Mucosa of rectum (tissue), 2 donors: ENCODE measurements around the gene ST6GALNAC4.
"Not testable (repeated sequence)": the region's sequence is repeated elsewhere in the genome, so short reads cannot be mapped to it uniquely, and the experiment has no call there.

Source experiments
- H3K27ac ChIP-seq, 2 donors: one replicate each; pipeline ENCODE4 v1.7.0; 2013; ENCODE audit warnings: inconsistent platforms in 2 of 2, low read depth in 2 of 2, low read length in 2 of 2
- H3K27me3 ChIP-seq, 2 donors: one replicate each; pipeline ENCODE4 v1.7.0; 2013; ENCODE audit warnings: low read length in 2 of 2; ENCODE audit not compliant: control insufficient read depth in 2 of 2, insufficient read depth in 2 of 2
- H3K36me3 ChIP-seq, 2 donors: one replicate each; pipeline ENCODE4 v1.7.0; 2013; ENCODE audit warnings: low read length in 2 of 2; ENCODE audit not compliant: control insufficient read depth in 2 of 2, insufficient read depth in 2 of 2
- H3K4me1 ChIP-seq, 2 donors: one replicate each; pipeline ENCODE4 v1.7.0; 2013; ENCODE audit warnings: low read length in 2 of 2, mild to moderate bottlenecking in 1 of 2; ENCODE audit not compliant: control insufficient read depth in 2 of 2, insufficient read depth in 2 of 2
- H3K4me3 ChIP-seq, 2 donors: one replicate each; pipeline ENCODE4 v1.7.0; 2013; ENCODE audit warnings: low read length in 2 of 2
- H3K9ac ChIP-seq, 2 donors: one replicate each; pipeline ENCODE4 v1.7.0; 2013; ENCODE audit warnings: low read length in 2 of 2, low read depth in 1 of 2, mild to moderate bottlenecking in 1 of 2
- H3K9me3 ChIP-seq, 2 donors: one replicate each; pipeline ENCODE4 v1.7.0; 2013; ENCODE audit warnings: low read length in 2 of 2; ENCODE audit not compliant: control insufficient read depth in 2 of 2
- donor health status: healthy.
- donor health status: Normal muscosa, but diverticular disease.

Gene ST6GALNAC4

GRCh38 chr9:127892831-127893230 is 24.0 kb downstream of the ST6GALNAC4 start:
- Histone ChIP-seq H3K27me3 (no peaks in the 10 kb centered on the region), H3K36me3 (peaks cover 58 to 68% of the 10 kb centered on the region in 2 donors), H3K9ac (no peak overlapping the region), H3K4me1 (peaks cover 5 to 10% of the 10 kb centered on the region in 2 donors), H3K27ac (no peak overlapping the region), H3K4me3 (no peak overlapping the region), H3K9me3 (peaks cover 2 to 14% of the 10 kb centered on the region in 2 donors)

DNA sequence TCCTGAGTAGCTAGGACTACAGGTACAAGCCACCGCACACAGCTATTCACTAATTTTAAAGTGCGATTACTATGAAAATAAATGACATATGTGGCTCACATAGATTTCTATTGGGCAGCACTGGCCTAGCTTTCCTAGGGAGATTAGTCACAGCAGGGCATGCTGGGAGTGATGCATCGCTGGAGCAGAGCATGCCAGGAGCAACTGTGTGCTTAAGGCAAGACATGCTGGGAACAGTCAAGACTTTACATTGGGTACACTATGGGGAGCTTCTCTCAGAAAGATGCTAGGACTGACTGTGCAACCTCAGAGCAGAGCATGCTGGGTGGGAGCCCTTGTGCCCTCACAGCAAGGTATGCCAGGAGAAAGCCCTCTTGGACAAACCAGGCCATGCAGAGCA is 26.8 kb downstream of the ST6GALNAC4 start:
- H3K36me3 ChIP-seq = peaks cover 69% of the 10 kb centered on the region in 2 donors

GRCh38 chr9:127887792-127888191 is 29.0 kb downstream of the ST6GALNAC4 start:
- H3K9me3 ChIP-seq = no peaks in the 10 kb centered on the region
- no peak overlapping the region for H3K9ac ChIP-seq
- no peak overlapping the region for H3K27ac ChIP-seq
- H3K4me3 ChIP-seq = no peak overlapping the region
- H3K36me3 ChIP-seq = peaks cover 54 to 58% of the 10 kb centered on the region in 2 donors
- H3K4me1 ChIP-seq = peaks cover 0 to 2% of the 10 kb centered on the region in 2 donors
- H3K27me3 ChIP-seq = no peaks in the 10 kb centered on the region

More for the DNA sequence above, 26.8 kb downstream of the ST6GALNAC4 start:
- Histone ChIP-seq H3K4me1 (no peaks in the 10 kb centered on the region), H3K9ac (no peak overlapping the region), H3K9me3 (peaks cover 2 to 11% of the 10 kb centered on the region in 2 donors), H3K4me3 (no peak overlapping the region), H3K27me3 (no peaks in the 10 kb centered on the region), H3K27ac (no peak overlapping the region)

DNA sequence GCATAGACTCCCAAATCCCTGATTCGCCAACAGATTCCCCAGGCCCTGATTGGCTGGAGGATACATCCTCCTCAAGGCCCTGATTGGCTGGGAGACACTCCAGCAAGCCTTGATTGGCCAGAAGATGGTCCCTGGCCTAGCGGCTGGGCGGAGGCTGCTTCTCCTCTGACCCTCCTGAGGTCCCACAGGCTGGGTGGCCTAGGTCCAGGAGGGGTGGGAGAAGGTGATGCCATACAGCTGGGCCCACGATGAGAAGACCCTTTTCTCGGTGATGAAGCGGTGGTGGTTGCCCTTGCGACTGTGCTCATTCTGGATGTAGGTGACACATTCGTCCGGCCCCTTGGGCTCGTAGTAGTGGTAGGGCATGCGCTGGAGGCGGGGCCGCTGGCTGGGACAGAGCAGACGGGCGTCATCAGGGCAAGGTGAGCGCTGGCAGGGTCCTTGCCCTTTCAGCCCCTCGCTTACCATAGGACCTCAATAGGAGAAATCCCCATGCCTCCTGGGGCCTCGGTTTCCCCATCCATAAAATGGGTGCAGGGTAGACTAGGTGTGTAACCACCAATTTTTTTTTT is 30.4 kb downstream of the ST6GALNAC4 start:
- Histone ChIP-seq H3K36me3 (peaks cover 47 to 53% of the 10 kb centered on the region in 2 donors), H3K9me3 (no peaks in the 10 kb centered on the region), H3K27me3 (no peaks in the 10 kb centered on the region), H3K27ac (no peak overlapping the region), H3K9ac (no peak overlapping the region), H3K4me1 (peaks cover 3% of the 10 kb centered on the region in 2 donors), H3K4me3 (no peak overlapping the region)

DNA sequence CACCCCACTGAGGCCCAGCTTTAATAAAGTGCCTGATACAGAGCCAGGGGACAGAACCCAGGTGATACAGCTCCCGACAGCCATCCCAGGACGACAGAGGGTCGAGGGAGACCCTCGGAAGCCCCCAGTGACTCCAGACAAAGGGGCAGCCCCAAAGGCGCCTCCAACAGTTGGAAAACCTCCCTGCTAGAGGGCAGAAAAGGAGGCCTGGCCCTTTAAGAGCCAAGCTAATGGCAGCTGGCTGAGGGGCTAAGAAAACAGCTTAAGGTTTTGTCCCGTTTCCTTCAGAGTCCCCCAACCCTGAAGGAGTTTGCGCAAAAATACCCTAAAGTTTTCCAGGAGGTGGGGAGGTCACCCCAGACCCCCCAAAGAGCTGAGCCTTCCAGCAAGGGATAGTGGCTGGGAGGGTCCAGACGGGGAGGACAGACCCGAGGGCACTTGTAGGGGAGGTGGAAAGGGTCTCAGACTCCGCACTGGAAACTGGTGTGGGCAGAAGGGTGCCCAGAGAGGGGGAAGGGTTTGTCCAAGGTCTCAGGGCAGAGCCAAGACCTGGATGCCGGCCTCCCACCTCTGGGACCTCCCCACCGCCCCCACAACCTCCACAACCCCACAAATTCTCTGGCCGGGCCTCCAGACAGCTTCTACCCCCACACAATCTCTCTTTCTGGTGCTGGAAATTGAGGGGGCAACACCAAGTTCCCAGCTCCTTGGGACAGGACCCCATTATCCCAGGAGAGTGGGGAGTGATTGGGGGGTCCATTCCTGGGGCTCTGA is 31.1 kb downstream of the ST6GALNAC4 start:
- H3K9ac ChIP-seq = no peak overlapping the region
- no peaks in the 10 kb centered on the region for H3K9me3 ChIP-seq
- peaks cover 3% of the 10 kb centered on the region in 2 donors for H3K4me1 ChIP-seq
- H3K27me3 ChIP-seq = no peaks in the 10 kb centered on the region
- peaks cover 42 to 48% of the 10 kb centered on the region in 2 donors for H3K36me3 ChIP-seq
- no peak overlapping the region for H3K27ac ChIP-seq
- no peak overlapping the region for H3K4me3 ChIP-seq

GRCh38 chr9:127884976-127885490 is 31.8 kb downstream of the ST6GALNAC4 start:
- Histone ChIP-seq H3K4me1 (peaks cover 3% of the 10 kb centered on the region in 2 donors), H3K4me3 (no peak overlapping the region), H3K27ac (no peak overlapping the region), H3K27me3 (no peaks in the 10 kb centered on the region), H3K9me3 (no peaks in the 10 kb centered on the region), H3K36me3 (peaks cover 36 to 42% of the 10 kb centered on the region in 2 donors), H3K9ac (no peak overlapping the region)

- no peak overlapping the region for H3K4me3 ChIP-seq
- no peaks in the 10 kb centered on the region for H3K27me3 ChIP-seq
- no peak overlapping the region for H3K9ac ChIP-seq
- H3K9me3 ChIP-seq = no peaks in the 10 kb centered on the region
- H3K27ac ChIP-seq = no peak overlapping the region
- peaks cover 3% of the 10 kb centered on the region in 2 donors for H3K4me1 ChIP-seq
- H3K36me3 ChIP-seq = peaks cover 33 to 39% of the 10 kb centered on the region in 2 donors
These were observed 32.4 kb downstream of the ST6GALNAC4 start for GRCh38 chr9:127884427-127884911.

DNA sequence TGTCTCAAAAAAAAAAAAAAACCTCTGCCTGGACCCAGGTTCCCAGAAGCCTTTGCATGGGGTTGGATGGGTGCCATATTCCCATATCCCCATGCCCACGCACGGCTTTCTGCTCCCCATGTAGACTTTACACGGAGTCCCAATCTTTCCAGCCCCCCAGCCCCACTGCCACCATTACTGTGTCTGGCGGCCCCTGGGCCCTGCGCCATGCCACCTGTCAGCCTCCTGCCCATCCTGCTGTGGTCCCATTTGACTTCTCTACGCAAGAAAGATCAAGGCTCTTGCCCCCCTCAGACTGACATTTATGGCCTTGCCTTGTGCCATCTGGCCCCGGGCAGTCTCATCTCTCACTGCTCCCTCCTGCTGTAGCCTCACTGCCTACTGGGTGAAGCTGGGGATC is 32.9 kb downstream of the ST6GALNAC4 start:
- H3K27ac ChIP-seq = no peak overlapping the region
- H3K27me3 ChIP-seq = no peaks in the 10 kb centered on the region
- H3K9ac ChIP-seq = no peak overlapping the region
- H3K4me3 ChIP-seq = no peak overlapping the region
- H3K36me3 ChIP-seq = peaks cover 33 to 39% of the 10 kb centered on the region in 2 donors
- no peaks in the 10 kb centered on the region for H3K9me3 ChIP-seq
- peaks cover 3% of the 10 kb centered on the region in 2 donors for H3K4me1 ChIP-seq

GRCh38 chr9:127881715-127882114 is 35.1 kb downstream of the ST6GALNAC4 start:
- not testable (repeated sequence) for H3K9ac ChIP-seq, H3K4me3 ChIP-seq, H3K27ac ChIP-seq, H3K27me3 ChIP-seq, H3K9me3 ChIP-seq
- Histone ChIP-seq H3K4me1 (peaks cover 16 to 21% of the 10 kb centered on the region in 2 donors), H3K36me3 (peaks cover 20 to 25% of the 10 kb centered on the region in 2 donors)

DNA sequence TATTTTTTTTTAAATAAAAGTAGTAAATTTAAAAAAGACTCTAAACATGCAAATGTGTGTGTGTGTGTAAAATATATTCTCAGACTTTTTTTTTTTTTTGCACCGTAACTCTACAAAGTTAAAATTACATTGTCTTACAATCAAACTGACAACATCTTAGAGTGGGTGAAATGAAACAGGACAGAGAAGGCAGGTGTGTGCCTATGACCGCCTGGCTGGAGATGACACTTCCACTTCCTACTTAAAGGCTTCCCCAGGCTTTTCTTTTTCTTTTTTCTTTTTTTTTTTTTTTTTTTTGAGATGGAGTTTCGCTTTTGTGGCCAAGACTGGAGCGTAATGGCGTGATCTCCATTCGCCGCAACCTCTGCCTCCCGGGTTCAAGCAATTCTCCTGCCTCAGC is 36.7 kb downstream of the ST6GALNAC4 start:
- no peak overlapping the region for H3K9ac ChIP-seq
- no peaks in the 10 kb centered on the region for H3K9me3 ChIP-seq
- peaks cover 9 to 15% of the 10 kb centered on the region in 2 donors for H3K36me3 ChIP-seq
- peaks cover 29 to 35% of the 10 kb centered on the region in 2 donors for H3K4me1 ChIP-seq
- no peak overlapping the region for H3K4me3 ChIP-seq
- H3K27ac ChIP-seq = no peak overlapping the region
- H3K27me3 ChIP-seq = no peaks in the 10 kb centered on the region
